Neural cell (in vitro differentiated cells): ENCODE data around the gene RASSF4.

Experiments used
- EP300 ChIP-seq: fragments of 450-650 bp; conservative IDR thresholded peaks from 2 replicates; pipeline ENCODE4 v1.6.1; 2014; ENCODE audit warnings: antibody characterized with exemption, mild to moderate bottlenecking, moderate library complexity; ENCODE audit not compliant: poor library complexity, severe bottlenecking
- EZH2 ChIP-seq: fragments of 200-600, 300-800 bp; shearing (Covaris generic), sonication (generic); IDR thresholded peaks from 2 replicates; pipeline ENCODE4 v1.6.1; 2014; ENCODE audit warnings: antibody characterized with exemption, low read length, borderline replicate concordance, mild to moderate bottlenecking; ENCODE audit not compliant: insufficient read depth, poor library complexity, severe bottlenecking
- MXI1 ChIP-seq: fragments of 450-650 bp; conservative IDR thresholded peaks from 2 replicates; pipeline ENCODE4 v1.6.1; 2014; ENCODE audit warnings: antibody characterized with exemption, mild to moderate bottlenecking; ENCODE audit not compliant: poor library complexity, severe bottlenecking
- POLR2AphosphoS5 ChIP-seq: IDR thresholded peaks from 2 replicates; pipeline ENCODE4 v1.6.1; 2012
- RAD21 ChIP-seq: fragments of 450-650 bp; conservative IDR thresholded peaks from 2 replicates; pipeline ENCODE4 v1.6.1; 2014; ENCODE audit warnings: antibody characterized with exemption, mild to moderate bottlenecking, moderate library complexity
- TAF1 ChIP-seq: IDR thresholded peaks from 2 replicates; pipeline ENCODE4 v1.6.1; 2012; ENCODE audit warnings: low read depth
- TF ChIP-seq, protein P1 (sequence below): IDR thresholded peaks from 2 replicates; pipeline ENCODE4 v1.6.1; 2012; ENCODE audit warnings: borderline replicate concordance
- TF ChIP-seq, protein P2 (sequence below): fragments of 450-650 bp; IDR thresholded peaks from 2 replicates; pipeline ENCODE4 v1.5.1; 2014; ENCODE audit warnings: antibody characterized with exemption, mild to moderate bottlenecking, moderate library complexity; ENCODE audit not compliant: poor library complexity, severe bottlenecking

GRCh38 chr10:44922021-44922420 is 37.6 kb upstream of the RASSF4 start:
- TF ChIP-seq, protein P1, sequence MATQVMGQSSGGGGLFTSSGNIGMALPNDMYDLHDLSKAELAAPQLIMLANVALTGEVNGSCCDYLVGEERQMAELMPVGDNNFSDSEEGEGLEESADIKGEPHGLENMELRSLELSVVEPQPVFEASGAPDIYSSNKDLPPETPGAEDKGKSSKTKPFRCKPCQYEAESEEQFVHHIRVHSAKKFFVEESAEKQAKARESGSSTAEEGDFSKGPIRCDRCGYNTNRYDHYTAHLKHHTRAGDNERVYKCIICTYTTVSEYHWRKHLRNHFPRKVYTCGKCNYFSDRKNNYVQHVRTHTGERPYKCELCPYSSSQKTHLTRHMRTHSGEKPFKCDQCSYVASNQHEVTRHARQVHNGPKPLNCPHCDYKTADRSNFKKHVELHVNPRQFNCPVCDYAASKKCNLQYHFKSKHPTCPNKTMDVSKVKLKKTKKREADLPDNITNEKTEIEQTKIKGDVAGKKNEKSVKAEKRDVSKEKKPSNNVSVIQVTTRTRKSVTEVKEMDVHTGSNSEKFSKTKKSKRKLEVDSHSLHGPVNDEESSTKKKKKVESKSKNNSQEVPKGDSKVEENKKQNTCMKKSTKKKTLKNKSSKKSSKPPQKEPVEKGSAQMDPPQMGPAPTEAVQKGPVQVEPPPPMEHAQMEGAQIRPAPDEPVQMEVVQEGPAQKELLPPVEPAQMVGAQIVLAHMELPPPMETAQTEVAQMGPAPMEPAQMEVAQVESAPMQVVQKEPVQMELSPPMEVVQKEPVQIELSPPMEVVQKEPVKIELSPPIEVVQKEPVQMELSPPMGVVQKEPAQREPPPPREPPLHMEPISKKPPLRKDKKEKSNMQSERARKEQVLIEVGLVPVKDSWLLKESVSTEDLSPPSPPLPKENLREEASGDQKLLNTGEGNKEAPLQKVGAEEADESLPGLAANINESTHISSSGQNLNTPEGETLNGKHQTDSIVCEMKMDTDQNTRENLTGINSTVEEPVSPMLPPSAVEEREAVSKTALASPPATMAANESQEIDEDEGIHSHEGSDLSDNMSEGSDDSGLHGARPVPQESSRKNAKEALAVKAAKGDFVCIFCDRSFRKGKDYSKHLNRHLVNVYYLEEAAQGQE = no peak
- TF ChIP-seq, protein P2, sequence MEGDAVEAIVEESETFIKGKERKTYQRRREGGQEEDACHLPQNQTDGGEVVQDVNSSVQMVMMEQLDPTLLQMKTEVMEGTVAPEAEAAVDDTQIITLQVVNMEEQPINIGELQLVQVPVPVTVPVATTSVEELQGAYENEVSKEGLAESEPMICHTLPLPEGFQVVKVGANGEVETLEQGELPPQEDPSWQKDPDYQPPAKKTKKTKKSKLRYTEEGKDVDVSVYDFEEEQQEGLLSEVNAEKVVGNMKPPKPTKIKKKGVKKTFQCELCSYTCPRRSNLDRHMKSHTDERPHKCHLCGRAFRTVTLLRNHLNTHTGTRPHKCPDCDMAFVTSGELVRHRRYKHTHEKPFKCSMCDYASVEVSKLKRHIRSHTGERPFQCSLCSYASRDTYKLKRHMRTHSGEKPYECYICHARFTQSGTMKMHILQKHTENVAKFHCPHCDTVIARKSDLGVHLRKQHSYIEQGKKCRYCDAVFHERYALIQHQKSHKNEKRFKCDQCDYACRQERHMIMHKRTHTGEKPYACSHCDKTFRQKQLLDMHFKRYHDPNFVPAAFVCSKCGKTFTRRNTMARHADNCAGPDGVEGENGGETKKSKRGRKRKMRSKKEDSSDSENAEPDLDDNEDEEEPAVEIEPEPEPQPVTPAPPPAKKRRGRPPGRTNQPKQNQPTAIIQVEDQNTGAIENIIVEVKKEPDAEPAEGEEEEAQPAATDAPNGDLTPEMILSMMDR = no peak
- TF ChIP-seq POLR2AphosphoS5 = no peak
- no peak for TF ChIP-seq RAD21
- no peak for TF ChIP-seq EZH2
- TF ChIP-seq EP300 = no peak
- TF ChIP-seq TAF1 = no peak
- no peak for TF ChIP-seq MXI1
